ENCODE data around the gene CDC27. TPM values are rescaled to one million over a fixed set of nuclear protein-coding genes. Genes with fewer than 3 reads are reported as not detected.

Gene CDC27
- total RNA-seq, 4 donors from 2014 or later, result 48.2 to 51.1 (median 49.1) TPM

DNA sequence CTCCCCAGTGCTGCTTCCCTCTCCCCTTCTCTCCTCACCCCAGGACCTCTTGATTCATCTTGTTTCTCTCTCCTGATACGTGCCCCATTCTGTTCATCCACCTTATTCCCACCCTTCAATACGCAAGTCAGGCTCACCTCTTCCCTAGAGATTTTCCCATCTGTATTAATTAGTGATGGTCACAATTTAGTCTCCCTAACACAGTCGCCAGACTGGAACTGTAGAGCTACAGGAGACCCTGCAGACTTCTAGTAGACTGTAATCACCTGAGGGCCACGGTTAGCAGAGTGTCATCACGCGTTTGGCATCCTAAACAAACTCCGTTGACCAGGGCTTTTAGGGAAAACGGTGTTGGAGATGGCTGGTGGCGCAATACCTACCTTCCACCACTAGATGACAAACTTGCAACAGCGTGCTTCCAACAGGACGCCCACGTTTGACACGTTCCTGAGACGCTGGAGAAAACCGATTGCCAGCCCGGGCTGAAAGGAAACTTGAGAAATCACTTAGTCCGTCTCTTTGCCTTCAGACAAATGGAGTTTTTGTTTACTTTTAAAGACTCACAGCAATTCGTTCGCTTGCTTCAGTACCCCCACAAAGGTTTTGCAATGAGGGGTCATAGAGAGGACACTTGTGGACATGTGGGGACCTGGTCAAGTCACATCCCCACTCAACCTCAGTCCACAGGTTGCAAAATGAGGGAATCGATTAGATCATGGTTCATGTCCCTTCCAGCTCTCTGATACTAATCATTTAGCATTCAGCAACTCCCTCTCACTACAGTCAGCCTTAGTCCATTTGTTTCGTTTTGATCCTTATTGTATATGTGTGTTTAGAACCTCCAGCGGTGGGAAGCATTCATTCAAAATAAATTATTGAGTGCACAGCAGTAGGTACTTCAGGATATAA is 40.7 kb upstream of the CDC27 start:
- Histone ChIP-seq H3K36me3 (no peaks in the 10 kb centered on the region), H3K9me3 (no peaks in the 10 kb centered on the region), H3K4me3 (peak overlapping the region; percentile 22 to 36 (median 30)), H3K27me3 (no peaks in the 10 kb centered on the region), H3K4me1 (peaks cover 21 to 33% (median 32%) of the 10 kb centered on the region in 4 donors), H3K27ac (replicated peaks in 1 of 4) (peak overlapping the region; percentile 14 to 59 (median 54))
- TF ChIP-seq POLR2A (IDR thresholded peaks at IDR 0.05; ENCODE audit: low read depth) (no peak), EP300 (IDR thresholded peaks at IDR 0.05) (no peak), CTCF (IDR thresholded peaks at IDR 0.05) (peak; percentile 99 to 100 (median 99)), POLR2AphosphoS5 (IDR thresholded peaks at IDR 0.05) (peak; percentile 75 to 83)
- 16% methylated on average over 14 of the region's 22 CpGs for WGBS
- DNase-seq (ENCODE audit: extremely low spot score), result peak; percentile 97
- intact Hi-C loops (cut with DNase I), result loop anchor here (1.0 kb wide), 1 partner anchor 86 kb away; no protein-coding TSS in a partner anchor

- Histone ChIP-seq H3K27ac (replicated peaks in 1 of 4) (peak overlapping the region in 1 of 4 donors; percentile 17), H3K36me3 (no peaks in the 10 kb centered on the region), H3K27me3 (no peaks in the 10 kb centered on the region), H3K4me1 (peaks cover 31 to 50% (median 38%) of the 10 kb centered on the region in 4 donors), H3K4me3 (no peak overlapping the region), H3K9me3 (no peaks in the 10 kb centered on the region)
- DNase-seq (ENCODE audit: extremely low spot score), result no peak
- no peak for TF ChIP-seq CTCF (IDR thresholded peaks at IDR 0.05)
- no peak for TF ChIP-seq POLR2AphosphoS5 (IDR thresholded peaks at IDR 0.05)
- TF ChIP-seq POLR2A (IDR thresholded peaks at IDR 0.05; ENCODE audit: low read depth), result no peak
- no peak for TF ChIP-seq EP300 (IDR thresholded peaks at IDR 0.05)
- 71% methylated on average over 2 of the region's 2 CpGs for WGBS
- intact Hi-C loops (cut with DNase I), result no loop called here
Measured at GRCh38 chr17:47227862-47228261, 38.8 kb upstream of the CDC27 start.

DNA sequence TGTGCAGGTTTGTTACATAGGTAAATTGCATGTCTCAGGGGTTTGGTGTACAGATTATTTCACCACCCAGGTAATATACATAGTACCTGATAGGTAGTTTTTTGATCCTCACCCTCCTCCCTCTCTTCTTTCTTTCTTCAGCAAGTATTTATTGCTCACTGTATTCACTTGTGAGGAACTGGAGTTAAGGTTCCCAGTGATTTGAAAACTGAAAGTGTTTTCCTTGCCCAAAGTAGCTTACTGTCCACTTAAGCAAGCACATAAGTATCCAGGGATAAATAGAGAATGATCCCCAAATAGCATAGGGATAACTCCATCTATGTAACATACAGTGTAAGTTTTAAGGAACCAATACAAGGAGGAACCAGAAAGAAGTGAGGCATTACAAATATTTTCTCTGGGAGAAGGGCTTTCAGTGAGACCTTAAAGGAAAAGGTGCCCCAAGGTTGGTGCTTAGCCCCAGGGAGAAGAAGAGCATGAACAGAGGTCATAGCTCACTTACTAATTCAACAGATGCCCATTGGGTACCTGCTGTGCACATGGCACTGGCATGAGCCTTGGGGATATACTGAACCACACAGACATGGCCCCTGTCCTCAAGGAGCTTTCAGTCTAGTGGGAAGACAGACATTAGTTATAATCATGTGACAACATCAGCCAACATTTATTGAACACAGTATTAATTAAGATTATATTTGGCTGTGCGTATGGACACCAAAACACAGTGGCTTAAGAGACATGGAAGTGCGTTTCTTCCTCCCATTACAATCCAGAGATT is 37.0 kb upstream of the CDC27 start:
- H3K27ac ChIP-seq (replicated peaks in 1 of 4), result peak overlapping the region; percentile 80 to 84 (median 82)
- H3K36me3 ChIP-seq, result no peaks in the 10 kb centered on the region
- WGBS, result 97% methylated on average over 2 of the region's 2 CpGs
- no peaks in the 10 kb centered on the region for H3K9me3 ChIP-seq
- DNase-seq (ENCODE audit: extremely low spot score), result no peak
- TF ChIP-seq CTCF (IDR thresholded peaks at IDR 0.05) (no peak), POLR2A (IDR thresholded peaks at IDR 0.05; ENCODE audit: low read depth) (no peak), EP300 (IDR thresholded peaks at IDR 0.05) (no peak), POLR2AphosphoS5 (IDR thresholded peaks at IDR 0.05) (no peak)
- peaks cover 31 to 50% (median 38%) of the 10 kb centered on the region in 4 donors for H3K4me1 ChIP-seq
- intact Hi-C loops (cut with DNase I), result no loop called here
- H3K4me3 ChIP-seq, result no peak overlapping the region
- H3K27me3 ChIP-seq, result no peaks in the 10 kb centered on the region

DNA sequence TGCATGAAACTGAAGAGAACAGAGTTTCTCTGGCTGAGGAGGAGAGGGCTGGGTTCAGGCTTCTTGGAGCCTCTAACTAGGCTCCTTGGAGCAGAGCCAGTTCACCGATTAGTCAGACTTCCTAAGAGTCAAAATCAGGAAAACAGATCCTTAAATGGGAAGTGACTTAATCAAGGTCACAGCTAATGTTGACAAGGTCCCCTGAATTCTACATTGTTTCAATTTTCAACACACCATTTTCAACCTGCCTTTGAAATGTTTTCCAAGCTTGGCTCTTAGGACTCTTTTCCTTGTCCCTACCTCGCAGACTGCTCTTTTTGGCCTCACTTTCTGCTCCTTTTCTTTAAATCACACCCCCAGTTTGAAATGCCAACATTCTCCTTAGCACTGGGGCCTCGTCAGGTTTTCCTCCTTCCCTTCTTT is 36.4 kb upstream of the CDC27 start:
- TF ChIP-seq CTCF (IDR thresholded peaks at IDR 0.05) (no peak), POLR2AphosphoS5 (IDR thresholded peaks at IDR 0.05) (peak; percentile 43 to 64)
- WGBS, result 16% methylated on average over 3 of the region's 3 CpGs
- Histone ChIP-seq H3K27me3 (no peaks in the 10 kb centered on the region), H3K9me3 (no peaks in the 10 kb centered on the region), H3K4me3 (no peak overlapping the region), H3K4me1 (peaks cover 31 to 49% (median 36%) of the 10 kb centered on the region in 4 donors), H3K27ac (replicated peaks in 1 of 4) (peak overlapping the region; percentile 80 to 84 (median 82)), H3K36me3 (no peaks in the 10 kb centered on the region)
- intact Hi-C loops (cut with DNase I), result no loop called here
- no peak for DNase-seq (ENCODE audit: extremely low spot score)
